Measurements from ENCODE around the gene PTPDC1.
"Not testable (repeated sequence)": the region's sequence is repeated elsewhere in the genome, so short reads cannot be mapped to it uniquely, and the experiment has no call there.

The PTPDC1 gene

DNA sequence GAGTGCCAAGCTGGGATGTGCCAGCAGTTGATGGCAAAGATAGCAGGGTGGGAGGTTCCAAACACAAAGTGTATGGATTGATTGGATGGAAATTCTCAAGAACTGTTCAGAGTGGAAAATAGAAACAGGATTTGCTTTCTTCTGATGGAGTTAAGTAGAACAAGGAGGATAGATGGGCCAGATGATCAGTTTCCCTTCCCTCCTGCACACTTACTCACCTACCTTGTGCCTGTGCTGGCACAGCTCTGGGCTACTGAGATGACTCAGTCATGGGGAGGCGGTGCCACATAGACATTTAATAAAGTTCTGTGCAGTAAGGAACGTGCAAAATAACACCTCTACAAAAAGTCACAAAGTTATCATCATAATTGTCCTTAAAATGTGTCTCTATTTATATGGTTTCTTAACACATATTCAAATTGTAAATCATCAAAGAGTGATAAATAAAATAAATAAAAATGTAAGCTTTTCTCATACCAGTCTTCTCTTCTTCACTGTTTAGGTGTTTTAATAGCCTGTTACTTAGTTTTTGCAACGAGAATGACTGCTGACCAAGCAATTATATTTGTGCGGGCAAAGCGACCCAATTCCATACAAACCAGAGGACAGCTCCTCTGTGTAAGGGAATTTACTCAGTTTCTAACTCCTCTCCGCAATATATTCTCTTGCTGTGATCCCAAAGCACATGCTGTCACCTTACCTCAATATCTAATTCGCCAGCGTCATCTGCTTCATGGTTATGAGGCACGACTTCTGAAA, 12.7 kb downstream of the PTPDC1 start:
- DNase-seq, result no peak

DNA sequence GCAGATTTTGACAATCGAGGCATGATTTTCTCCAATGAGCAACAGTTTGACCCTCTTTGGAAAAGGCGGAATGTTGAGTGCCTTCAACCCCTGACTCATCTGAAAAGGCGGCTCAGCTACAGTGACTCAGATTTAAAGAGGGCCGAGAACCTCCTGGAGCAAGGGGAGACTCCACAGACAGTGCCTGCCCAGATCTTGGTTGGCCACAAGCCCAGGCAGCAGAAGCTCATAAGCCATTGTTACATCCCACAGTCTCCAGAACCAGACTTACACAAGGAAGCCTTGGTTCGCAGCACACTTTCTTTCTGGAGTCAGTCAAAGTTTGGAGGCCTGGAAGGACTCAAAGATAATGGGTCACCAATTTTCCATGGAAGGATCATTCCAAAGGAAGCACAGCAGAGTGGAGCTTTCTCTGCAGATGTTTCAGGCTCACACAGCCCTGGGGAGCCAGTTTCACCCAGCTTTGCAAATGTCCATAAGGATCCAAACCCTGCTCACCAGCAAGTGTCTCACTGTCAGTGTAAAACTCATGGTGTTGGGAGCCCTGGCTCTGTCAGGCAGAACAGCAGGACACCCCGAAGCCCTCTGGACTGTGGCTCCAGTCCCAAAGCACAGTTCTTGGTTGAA, 13.6 kb downstream of the PTPDC1 start:
- no peak for DNase-seq

DNA sequence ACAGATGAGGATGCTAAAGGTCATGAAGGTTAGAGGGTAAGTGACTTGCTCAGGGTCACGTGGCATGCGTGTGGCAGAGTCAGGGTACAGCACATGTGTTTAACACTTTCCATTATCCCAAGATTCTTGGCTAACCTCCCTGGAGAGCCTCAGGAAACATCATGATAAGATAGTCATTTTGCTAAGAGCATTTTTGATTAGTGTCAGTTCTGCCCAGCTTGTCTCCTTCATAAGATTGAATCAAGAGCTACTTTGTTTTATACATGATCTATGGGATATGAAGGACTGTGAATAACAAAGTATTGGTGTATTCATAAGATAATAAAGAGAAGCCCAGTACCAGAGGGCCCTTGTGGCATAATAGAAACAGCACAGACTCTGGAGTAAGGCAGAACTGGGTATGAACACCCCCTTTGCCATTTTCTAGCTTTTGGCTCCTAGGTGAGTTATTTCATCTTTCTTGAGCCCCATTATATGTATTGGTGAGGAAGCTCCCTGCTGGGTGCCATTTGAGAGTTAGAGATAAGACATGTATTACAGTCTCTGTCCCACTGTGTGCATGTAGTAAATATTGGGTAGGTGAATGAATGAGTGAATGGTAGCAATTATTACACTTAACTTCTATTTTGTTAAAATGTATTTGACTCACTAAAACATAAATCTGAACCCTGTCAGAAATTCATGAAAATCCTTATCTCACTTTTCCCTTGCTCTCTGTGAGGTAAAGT, 16.1 kb downstream of the PTPDC1 start:
- no peak for DNase-seq

DNA sequence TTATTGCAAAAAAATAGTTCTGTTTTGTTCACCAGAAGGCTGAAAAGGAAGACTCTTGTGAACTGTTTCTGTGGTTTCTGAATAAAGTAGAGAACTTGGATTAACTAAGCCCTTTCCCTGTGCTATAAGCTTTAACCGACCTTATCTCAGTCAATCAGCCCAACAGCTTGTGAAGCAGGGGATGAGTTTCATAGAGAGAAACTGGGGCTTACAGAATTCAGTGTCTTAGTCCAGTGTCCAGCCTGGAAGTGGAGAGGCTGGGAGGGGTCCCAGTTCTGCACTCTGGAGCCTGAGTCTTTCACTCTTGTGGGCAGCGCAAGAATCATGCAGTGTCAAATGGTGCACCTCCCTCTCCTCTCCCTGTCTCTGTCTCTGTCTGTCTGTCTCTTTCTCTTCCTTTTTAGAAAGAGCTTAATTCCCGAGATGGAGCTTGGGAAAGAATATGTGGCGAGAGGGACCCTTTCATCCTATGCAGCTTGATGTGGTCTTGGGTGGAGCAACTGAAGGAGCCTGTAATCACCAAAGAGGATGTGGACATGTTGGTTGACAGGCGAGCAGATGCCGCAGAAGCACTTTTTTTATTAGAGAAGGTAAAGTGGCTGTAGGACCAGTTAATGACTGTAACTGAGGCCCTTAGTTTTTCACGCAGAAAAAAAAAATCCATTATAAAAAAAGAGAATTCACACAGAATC, 17.0 kb downstream of the PTPDC1 start:
- DNase-seq, result no peak

DNA sequence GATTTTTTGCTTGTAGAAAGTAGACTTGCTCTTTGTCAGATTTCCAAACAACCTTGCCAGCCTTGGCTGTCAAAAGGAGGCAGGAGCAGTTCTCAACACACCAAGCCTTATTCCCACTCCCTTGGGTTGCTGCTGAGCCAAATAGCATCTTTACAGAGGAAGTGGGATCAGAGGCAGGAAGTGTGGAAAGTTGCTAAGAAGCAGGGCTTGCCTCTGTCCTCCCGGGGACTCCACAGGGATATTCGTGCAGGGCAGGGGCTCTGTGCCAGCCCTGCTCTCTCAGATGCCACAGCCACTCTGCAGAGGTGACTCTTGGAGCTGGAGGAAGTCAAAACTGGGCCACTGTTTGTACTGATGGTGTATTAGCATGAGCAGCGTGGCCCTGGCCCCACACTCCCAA, 24.3 kb downstream of the PTPDC1 start:
- DNase-seq, result no peak

DNA sequence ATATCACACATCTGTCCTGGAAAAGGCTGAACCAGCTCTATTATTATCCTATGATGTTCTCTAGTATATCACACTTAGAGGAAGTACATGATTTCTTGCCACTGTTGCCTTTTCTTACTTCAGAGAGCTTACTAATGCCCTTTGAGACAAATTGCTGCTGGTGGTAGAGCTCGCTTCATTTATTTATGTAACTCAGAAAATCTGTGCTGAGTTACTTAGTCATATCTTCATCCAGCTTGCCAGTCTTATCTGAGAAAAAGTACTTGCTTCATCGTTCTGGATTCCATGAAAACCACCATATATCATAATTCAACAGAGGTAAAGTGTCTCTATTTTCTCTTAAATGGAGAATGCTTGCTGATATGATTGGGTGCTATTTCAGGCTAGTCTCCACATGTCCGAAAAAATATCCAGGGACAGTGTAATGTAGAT, 26.6 kb downstream of the PTPDC1 start:
- no peak for DNase-seq

DNA sequence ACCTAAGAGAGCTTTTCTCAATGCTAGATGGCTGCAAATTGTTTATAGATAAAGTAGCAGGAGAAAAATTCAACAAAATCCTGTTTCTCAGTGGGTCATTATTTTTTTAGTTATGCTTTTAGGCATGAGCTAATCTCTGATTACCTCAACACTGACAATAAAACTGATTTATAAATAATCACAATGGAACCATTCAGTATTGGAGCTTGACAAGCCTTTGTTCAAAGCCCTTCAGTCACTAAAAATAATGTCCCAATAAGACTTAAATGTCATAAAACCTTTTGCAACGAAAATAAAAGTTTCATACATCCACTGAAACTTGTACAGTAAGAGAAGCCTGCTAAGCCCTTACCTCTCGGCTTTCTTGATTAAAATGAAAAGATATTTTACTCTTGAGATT, 27.2 kb downstream of the PTPDC1 start:
- DNase-seq, result no peak

GRCh38 chr9:94112716-94113465, 28.6 kb downstream of the PTPDC1 start:
- DNase-seq, result no peak

- not testable (repeated sequence) for DNase-seq
These were observed 35.8 kb downstream of the PTPDC1 start for GRCh38 chr9:94120088-94120487.

DNA sequence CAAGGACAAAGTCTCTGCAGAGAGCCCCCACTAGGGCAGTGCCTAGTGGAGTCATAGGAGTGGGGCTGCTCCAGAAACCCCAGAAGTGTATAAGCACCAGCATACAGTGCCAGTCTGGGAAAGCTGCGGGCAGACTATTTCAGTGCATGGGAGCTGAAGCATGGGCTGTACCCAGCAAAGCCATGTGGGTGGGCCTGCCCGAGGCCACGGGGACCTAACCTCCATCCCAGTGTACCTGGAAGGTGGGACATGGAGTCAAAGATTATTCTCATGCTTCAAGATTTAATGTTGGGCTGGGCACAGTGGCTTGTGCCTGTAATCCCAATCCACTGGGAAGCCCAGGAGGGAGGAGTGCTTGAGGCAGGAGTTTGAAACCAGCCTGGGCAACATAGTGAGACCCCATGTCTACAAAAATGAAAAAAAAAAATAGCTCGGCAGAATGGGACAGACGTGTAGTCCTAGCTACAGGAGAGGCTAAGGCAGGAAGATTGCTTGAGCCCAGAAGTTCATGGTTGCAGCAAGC, 36.7 kb downstream of the PTPDC1 start:
- no peak for DNase-seq

DNA sequence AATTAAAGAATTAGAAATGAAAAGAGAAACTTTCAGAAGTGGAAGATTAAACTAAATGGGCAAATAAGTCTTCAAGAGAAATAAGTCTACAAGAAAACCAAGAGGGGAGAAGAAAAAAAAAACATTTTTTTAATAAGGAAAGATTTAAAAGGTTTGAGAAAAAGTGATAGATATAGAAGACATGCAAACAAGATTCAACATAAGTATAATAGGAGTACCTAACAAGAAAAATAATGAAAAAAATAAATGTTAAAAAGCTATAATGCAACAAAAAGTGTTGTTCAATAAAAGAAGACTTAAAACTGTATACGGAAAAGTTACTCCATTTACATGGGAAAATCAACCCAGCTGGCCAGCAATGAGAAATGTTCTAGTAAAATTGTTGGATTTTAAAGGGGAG, 42.6 kb downstream of the PTPDC1 start:
- no peak for DNase-seq

GRCh38 chr9:94127806-94128205, 43.5 kb downstream of the PTPDC1 start:
- no peak for DNase-seq

DNA sequence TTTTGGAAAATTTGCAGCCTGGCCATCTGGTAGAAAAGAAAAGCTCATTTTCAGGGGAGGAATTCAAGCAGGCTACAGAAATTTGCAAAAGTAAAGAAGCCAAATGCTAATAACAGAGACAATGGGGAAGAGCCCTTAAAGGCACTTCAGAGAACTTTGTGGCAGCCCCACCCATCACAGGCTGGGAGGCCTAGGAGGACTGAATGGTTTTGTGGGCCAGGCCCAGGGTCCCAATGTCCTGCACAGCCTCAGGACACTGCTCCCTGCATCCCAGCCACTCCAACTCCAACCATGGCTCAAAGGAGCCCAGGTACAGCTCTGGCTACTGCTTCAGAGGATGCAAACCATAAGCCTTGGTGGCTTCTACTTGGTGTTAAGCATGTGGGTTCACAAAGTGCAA, 44.3 kb downstream of the PTPDC1 start:
- DNase-seq, result no peak

DNA sequence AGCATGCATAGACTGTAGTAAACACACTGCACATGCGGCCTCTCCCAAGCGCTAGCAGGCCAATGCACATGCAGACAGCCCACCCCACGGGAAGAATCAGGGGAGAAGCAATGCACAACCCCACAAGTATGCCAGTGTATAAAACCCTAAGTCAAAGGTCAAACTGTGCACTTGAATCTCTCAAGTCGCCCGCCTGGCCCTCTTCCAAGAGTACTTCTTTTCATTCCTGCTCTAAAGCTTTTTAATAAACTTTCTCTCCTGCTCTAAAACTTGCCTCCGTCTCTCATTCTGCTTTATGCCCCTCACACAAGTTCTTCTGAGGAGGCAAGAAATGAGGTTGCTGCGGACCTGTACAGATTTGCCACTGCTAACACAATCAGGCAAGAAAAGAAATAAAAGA, 50.4 kb downstream of the PTPDC1 start:
- no peak for DNase-seq

DNA sequence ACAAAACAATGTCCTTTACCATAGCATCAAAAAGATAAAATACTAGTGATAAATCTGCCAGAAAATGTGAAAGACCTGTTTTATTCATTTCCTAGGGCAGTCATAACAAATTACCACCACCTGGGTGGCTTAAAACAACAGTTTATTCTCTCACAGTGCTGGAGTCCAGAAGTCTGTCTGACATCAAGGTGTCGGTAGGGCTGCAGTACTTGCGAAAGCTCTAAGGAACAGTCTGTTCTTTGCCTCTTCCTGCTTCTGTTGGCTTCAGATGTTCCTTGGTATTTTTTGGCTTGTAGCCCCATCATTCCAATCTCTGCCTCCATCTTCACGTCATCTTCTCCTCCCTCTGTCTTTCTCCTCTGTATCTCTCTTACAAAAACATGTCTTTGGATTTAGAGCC, 51.0 kb downstream of the PTPDC1 start:
- DNase-seq, result no peak

DNA sequence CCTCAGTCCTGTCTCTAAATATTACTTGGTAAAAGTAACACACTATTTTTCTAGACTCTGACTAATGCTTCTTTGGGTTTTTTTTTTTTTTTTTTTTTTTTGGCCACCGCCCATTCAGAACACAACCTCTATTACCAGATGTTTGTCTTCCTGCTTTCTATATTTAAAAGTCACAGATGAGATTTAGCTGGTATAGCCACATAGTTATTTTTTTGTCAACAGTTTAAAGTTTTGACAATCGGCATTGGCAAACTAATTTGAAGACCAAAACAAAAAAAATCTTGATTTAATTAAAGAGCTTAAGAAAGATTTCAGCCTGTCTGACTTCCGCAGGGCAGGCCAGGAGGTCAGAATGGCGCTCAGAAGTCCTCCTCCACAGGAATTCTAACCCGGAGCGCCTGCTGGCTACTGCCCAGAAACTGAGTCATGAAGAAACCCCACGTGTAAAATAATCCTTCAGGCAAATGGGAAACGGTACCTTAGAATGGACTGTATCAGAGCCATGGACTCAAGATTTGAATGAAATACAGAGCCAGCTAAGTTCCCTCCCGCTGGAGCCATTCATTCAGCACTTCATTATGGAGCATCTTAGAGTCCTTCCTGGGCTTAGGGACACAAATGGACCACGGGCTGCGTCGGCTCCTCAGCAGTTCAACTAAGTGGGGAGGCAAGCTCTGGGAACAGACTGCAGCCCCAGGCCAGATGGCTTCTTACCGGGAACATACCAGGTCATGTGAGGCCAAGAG, 55.6 kb downstream of the PTPDC1 start:
- no peak for DNase-seq

DNA sequence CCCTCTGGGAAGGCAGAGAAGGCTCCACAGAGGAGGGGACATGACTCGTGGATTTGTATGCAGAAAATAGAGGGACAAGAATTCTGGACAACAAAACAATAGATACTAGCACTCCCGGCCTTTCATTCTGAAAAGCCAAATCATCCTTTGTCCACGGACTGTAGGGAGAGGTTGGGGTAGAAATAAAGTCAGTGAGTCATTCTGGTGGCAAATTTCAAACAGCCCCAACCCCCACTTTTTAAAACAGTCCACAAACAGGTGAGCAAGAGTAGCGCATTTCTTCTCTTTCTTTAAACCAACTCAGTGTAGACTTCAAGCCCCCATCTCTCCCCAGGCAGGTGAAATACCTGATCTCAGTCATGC, 56.1 kb downstream of the PTPDC1 start:
- no peak for DNase-seq

DNA sequence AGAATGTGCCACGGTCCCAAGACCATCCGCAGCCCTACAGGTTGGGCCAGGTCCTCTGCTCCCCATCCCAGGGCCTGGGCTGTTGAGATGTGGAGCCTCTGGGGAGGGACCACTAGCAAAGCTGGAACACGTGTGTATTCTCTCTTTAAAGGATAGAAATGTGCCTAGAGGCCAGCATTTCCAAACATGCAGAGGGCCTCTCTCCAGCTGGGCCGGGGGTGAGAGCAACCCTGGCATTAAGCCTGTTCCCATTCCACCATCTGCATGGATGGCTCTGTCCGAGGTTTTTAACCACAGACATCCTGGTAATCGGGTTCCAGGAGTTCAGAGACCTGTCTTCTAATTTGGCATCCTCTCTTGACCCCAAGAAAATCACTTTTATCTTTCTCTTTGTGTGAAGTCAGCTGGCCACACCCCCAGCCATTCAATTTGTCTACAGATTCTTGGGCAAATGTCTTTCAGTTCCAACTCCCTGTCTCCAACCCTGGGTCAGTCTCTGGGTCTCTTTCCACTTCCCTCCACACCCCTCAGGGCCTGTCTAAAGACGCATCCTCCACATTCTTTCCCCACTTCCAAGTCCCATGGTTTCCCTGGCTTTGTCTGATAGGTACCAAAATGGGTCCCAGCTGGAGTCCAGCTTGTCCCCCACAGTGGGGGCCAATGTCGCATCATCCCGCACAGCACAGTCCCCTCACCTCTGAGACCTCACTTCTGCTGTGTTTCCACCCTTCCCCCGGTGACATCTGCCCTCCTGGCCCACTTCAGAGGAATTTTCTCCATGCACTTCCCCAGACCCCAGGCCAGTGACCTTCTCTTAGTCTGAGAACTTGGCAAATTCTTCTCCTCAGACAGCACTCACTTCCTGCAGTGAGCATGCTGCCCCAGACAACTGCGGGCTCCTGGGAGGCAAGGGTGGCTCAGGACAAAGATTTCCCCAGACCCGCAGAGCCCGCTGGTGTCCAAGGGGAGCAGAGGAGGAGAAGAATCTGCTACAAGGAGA, 56.8 kb downstream of the PTPDC1 start:
- no peak for DNase-seq

GRCh38 chr9:94142353-94142752, 58.1 kb downstream of the PTPDC1 start:
- no peak for DNase-seq

- DNase-seq, result no peak
These were observed 60.1 kb downstream of the PTPDC1 start for GRCh38 chr9:94144394-94144793.

DNA sequence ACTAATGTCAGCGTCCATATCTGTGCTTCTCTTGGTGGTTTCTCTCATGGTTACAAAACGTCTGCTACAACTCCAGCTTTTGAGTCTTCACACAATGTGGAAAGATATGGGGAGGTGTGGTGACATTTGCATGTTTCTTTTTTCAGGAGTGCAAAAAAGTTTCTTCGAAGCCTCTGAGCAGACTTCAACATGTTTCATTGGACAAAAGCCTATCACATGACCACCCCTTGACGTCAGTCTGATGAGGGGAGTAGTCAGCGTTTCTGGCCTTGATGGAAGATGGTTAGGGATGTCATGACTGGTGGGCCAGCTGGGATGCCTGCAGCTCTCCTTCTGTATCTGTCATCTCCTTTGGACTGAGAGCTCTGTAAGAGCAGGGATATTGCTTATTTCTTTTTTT, 61.4 kb downstream of the PTPDC1 start:
- DNase-seq, result no peak
